Hepatocyte (in vitro differentiated cells): ENCODE measurements around the gene SPO11.

ENCODE experiments used
- CTCF ChIP-seq: fragments of 200-600 bp; sonication (generic); IDR thresholded peaks from 2 replicates; pipeline ENCODE4 v1.5.1; 2016; ENCODE audit warnings: antibody characterized with exemption, mild to moderate bottlenecking; ENCODE audit not compliant: poor library complexity
- EZH2phosphoT487 ChIP-seq: fragments of 200-600 bp; sonication (generic); IDR thresholded peaks from one replicate; pipeline ENCODE4 v1.6.1; 2018; ENCODE audit warnings: antibody characterized with exemption, mild to moderate bottlenecking, low read depth, moderate library complexity; ENCODE audit not compliant: unreplicated experiment, severe bottlenecking

GRCh38 chr20:57361517-57361916 is 31.9 kb downstream of the SPO11 start:
- TF ChIP-seq CTCF (no peak), EZH2phosphoT487 (no peak)
